NCI-H2029 (cell line): Measurements from ENCODE around the gene GMIP.
"Not testable (repeated sequence)": the region's sequence is repeated elsewhere in the genome, so short reads cannot be mapped to it uniquely, and the experiment has no call there.

ENCODE experiments used
- DNase-seq: peaks from one replicate; lab custom pipeline; 2025; lab: John Stamatoyannopoulos, UW

GMIP gene

DNA sequence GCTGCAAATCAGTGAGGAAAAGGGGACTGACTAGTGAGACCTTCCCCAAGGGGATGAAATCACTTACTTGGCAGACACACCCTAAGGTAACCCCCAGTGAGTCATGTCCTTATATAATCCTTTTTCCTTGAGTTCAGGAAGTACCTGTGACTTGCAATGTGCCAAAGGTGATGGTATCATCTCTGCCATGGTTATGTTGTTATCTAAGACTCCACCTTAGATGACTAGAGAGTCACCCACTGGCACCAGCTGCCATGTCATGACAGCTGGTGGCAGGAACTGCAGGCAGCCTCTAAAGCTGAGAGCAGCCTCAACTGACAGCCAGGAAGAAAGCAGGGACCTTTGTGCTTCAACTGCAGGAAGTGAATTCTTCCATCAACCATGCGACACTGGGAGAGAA is 37.4 kb downstream of the GMIP start:
- DNase-seq: no peak

DNA sequence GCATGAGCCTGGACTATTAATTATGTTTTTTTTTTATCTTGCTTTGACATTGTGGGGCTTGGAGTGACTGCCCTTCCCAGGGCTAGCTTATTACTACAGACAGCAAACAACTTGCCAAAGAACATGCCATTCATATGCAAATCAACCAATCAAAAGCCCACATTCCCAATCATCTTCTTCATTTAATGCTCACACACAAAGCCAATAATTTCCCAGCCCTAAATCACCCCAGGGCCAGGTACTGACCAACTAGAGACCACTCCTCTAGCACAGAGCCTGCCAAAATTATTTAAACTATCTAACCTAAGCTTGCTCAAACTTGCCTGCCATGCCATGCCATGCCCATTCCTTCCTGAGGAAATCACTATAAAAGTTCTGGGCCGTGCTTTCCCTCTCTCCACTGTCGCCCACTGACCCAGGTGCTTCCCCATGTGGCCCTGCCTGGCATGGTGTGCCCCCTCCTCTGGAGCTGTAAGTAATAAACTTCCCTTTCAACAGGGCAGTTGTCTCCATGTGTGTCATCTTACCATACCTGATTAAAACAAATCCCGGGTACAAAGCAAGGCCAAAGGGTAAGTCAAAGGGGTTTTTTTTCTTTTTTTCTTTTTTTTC is 40.6 kb downstream of the GMIP start:
- no peak for DNase-seq

DNA sequence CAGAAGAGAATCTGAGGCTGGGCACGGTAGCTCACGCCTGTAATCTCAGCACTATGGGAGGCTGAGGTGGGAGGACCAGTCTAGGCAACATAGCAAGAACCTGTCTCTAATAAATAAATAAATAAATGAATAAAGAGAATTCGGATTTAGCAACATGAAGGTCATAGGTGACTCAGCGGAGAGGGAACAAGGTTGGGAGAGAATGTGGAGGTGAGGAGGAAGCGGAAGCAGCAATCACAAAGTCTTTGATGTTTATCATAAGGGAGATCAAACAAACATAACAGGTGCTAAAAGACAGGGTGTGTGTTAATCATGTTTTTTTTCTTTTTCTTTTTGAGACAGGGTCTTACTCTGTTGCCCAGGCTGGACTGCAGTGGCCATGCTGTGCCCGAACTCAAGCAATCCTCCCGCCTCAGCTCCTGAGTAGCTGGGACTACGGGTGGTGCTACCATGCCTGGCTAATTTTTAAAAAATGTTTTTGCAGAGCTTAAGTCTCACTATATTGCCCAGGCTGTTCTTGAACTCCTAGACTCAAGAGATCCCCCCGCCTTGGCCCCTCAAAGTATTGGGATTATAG is 41.2 kb downstream of the GMIP start:
- DNase-seq: no peak

DNA sequence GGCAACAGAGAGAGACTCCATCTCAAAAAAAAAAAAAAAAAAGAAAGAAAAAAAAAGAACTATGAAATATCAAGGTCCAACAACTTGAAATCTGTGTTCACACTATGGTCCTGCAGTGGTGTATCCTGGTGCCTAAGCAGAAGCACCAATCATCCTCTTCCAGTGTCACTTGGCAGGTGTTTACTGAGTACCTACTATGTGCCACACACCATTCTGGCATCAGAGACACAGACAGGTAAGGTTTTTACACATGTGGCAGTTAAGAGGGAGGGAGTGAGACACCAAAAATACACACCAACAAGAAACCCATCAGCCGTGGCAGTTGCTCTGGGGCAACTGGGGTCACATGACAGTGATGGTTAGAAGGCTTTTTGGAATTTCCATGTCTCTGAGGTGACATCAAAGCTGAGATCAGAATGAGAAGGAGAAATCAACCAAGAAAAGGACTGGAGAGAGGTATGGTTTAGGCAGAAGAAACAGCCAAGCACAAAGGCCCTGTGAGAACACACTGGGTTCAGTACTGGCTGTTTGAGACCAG is 42.6 kb downstream of the GMIP start:
- DNase-seq: no peak

DNA sequence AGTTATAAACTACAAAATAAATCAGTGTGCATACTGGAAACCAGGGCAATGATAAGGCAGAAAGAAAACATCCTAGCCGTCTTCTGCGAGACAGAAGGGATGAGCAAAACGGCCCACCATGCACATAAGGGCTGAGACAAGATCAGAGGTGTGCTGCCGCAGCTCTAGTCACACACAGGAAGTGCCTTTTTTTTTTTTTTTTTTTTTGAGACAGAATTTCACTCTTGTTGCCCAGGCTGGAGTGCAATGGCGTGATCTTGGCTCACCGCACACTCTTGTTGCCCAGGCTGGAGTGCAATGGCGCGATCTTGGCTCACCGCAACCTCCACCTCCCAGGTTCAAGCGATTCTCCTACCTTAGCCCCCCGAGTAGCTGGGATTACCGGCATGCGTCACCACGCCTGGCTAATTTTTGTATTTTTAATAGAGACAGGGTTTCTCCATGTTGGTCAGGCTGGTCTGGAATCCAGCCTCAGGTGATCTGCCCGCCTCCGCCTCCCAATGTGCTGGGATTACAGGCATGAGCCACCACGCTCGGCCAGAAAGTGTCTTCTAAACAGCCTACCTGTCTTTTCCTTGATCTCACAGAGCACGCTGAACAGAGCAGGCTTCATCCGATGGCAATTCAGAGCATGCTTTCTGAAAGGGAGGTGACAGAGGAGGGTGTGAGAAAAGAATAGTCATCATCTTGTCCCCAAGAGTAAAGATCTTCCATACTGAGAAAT is 44.6 kb downstream of the GMIP start:
- DNase-seq: not testable (repeated sequence)

DNA sequence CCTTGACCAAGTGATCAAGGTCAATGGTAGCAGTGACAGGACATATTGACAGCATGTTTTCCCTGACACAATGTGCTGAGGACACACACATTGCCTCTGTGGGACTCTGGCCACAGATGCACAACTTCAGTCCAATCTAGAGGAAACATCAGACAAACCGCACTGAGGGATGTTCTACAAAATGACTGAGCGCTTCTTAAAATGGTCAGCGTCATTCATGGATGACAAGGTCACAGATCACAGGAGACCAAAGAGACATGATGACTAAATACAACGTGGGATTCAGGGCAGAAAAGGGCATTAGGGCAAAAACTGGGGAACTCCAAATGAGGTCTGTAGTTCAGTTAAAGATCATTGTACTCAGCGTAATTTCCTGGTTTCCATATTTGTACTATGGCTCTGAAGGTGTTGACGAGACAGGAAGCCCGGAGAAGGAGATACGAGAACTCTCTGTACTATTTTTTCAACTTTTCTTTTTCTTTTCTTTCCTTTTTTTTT is 45.6 kb downstream of the GMIP start:
- DNase-seq: no peak

DNA sequence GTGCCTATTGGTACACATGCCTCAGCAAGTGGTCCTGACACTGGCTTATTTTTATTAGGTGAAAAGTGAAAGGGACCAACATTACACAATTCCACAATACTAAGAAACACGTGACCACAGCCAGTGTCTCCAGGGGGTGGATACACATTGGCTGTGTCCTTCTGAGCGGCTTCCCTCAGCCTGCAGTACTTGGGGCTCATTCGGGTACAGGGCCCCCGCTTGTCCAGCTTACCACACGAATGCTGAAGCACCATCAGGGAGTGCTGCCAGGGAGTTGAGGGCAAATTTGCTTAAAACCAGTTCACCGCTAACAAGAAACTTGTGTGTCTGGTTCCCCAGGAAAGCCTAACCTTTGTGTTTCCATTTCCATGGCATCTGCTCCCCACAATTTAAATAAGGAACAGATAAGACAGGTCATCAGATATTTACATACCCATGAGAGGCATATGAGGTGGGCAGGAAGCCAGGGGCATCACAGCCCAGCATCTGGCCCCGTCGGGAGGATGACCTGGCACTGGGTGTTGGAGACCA is 48.2 kb downstream of the GMIP start:
- DNase-seq: no peak

DNA sequence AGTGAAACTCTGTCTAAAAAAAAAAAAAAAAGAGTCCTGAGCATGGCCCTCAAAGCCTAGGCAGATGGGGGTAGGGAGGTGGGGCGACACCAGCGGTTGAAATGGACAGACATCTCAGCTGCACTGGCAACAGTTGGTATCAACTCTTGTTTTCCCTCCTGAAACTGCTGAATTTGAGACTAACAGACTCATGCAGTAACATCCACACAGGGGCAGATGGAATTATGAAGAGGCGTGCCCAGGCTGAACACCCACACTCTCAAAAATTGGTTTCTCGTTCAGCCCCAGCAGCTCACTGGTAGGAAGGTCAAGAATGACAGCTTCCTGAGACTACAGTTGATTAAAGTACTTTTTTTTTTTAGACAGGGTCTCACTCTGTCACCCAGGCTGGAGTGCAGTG is 49.1 kb downstream of the GMIP start:
- no peak for DNase-seq

DNA sequence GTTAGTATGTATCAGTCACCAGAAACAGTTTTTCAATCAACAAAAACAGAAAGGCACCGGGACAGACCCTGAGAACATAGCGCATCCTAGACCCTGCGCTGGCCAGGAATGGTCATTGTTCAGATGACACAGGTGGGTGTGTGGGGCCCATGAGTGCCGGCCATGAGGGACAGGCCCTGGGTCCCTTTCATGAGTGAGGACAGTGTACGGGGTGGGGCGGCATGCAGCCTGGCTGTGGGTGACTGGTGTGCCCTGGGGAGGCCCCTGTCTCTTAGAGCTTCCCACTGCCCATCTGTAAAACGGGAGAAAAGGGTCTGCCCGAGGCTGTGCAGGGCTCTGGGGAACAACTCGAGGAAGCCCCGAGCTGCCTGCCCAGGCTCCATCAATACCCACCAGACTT is 50.8 kb downstream of the GMIP start:
- no peak for DNase-seq

DNA sequence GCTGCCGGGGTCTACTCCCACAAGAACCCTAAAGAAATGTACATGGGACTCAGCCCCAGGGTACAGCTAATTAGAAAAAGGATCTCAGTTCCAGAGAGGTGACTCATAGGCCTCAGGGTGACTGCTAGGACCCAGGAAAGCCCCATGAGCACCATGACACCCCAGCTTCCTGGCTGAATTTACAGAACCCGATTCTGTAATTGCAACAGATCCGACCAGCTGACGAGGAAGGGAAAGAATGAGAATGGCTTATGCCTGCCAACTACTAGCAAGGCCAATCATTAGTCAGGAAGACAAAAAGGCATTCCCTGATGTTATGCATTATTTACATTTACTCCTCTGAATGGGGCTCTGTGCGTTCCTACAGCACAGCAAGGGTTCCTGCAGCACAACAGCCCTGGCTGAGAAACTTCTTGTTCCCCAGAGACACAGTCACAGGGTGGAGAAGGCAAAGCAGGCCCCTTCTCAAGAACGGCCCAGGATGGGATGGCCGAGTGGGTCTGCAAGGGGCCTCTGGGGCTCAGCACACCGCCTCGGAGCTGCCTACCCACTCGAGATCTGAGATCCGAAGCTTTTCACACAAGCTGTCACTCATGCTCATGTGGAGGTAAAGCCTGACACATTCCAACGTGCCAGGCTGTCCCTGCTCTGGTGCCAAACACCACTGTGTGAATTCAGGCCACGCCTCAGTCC is 52.2 kb downstream of the GMIP start:
- no peak for DNase-seq

DNA sequence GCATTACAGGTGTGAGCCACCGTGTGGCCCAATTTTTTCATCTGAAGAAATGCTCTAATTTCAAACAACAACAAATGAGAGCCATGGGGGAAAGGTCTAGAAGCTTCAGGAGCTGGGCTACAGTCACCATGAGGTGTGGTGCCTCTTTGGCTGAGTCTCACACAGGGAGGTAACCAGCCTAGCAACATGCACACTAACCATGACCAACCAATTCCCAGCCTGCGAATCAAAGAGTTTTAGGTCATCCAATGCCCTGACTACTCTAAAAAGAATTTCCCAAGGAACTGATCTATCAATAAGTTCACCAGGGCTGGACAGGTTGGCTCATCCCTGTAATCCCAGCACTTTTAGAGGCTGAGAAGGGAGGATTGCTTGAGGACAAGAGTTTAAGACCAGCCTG is 54.9 kb downstream of the GMIP start:
- DNase-seq: no peak

DNA sequence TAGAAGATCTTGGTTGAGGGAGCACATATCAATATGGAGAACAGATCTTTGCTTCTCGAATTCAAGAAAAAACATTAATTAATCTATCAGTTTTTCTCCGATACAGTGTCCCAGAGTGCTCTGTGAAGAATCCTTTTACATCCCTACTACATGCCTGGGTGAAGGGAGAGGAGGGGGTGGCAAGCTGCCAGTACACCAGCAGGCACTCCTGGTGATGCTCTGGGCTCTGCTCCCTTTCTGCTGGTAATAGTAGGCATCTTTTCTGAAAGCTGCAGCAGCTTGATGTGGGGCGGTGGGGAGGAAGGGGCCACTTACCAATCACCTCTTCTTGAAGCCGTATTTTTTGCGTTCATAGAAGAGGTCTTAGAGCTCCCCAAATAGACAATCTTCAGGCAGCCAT is 55.7 kb downstream of the GMIP start:
- DNase-seq: no peak

DNA sequence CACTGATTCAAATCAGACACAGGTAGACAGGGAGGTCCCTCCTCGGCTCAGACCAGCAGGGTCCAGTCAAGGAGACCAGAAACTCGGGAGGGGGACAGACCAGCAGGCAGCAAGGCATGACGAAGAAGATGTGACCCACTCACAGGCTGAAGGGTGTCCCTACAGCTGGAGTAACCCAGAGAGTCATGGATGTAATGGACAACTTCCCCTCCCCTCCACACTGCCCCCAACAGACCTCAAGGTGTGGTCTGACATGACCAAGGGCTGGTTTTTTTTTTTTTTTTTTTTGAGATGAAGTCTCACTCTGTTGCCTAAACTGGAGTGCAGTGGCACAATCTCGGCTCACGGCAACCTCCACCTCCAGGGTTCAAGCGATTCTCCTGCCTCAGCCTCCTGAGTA is 59.1 kb downstream of the GMIP start:
- DNase-seq: no peak

DNA sequence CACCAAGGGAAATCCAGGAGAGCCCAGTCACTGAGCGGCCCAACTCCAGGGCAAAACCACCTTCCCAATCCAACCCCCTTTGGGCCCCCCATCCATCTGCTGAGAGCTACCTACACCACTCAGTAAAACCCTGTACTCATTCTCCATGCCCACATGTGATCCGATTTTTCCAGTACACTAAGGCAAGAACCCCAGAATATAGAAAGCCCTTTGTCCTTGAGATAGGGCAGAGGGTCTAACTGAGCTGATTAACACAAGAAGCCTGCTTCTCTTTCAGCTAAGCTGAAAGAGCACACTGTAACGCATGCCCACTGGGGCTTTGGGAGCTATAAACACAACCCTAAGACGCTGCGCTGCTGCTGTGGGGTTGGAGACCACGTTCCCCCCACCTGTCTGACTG is 61.0 kb downstream of the GMIP start:
- no peak for DNase-seq

DNA sequence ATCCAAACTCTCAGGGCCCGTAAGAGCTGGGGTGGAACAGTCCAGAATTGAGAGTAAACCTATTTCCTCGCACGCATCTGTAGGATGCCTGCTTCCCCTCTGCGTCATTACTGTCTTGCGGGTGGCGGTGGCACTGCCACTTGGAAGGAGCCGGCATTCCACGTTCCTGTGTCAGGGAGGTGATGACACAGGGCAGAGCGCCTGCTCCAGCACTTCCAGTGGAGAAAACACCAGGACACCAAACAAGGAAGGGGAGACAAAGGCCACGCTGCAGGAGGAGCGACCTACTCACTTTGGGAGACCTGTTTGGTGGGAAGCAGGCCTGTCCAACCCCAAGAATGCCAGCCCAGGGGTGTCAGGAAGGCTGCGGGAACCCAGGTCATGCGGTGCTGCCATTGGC is 62.1 kb downstream of the GMIP start:
- no peak for DNase-seq

DNA sequence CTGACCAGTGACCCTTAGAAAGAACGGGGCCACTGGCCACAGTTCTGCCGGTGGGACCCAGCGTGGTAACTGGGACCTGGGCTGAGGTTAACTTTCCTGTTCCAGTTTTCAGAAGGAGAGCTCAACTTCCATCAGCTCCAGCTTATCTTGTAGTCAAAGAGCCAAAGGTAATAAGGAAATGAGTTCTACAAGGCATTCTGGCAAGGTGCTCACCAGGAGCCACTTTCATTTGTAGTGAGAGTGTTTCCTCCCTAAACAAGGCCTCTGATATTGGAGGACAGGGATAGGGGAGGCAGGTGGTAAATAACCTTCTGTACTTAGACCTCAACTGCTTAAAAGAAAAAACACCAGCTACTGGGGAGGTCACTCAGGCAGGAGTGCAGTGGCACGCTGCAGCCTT is 63.0 kb downstream of the GMIP start:
- no peak for DNase-seq

DNA sequence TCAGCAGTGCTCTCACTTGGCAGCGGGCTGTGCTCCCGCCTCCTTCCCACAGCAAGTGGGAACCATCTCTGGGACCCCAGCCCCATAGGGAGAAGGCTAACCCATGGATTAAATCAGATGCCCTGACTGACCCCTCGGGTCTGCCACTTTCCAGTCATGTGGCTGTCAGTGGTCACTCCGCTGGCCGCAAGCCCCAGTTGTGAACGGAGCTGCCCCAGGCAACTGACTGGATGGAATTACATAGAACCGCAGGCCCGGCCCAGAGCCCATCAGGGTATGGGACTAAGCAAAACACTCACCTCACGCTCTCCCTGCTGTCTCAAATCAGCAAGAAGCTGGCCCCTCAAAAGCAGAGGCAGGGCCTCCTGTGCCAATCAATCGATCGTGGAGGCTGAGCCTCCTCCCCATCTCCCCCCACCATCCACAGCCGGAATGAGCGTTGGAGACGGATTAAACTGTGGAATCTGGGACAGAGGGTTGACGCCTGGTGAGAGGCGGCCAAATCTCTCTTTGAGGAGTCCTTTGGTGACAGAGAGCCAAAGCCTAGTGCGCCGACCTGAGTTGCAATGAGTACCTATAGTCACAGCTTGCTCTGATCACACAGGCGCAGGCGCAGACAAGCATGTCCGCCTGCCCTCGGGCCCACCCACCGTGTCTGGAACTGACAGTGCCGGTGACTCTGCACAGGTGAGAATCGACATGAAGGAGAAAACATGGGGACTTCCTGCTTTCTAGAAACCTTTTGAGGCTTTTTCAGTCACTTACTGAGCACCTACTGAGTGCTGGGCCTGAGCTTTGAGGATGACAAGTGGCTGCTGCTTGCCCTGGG is 63.7 kb downstream of the GMIP start:
- DNase-seq: no peak
